K562 (cell line): ENCODE measurements around the gene FBXO9. TPM values are rescaled to one million over a fixed set of nuclear protein-coding genes. Genes with fewer than 3 reads are reported as not detected.

Experiments
- ATAC-seq: fragments of 200-7000 bp; cut with Tn5 transposase; 3 replicates; pipeline ENCODE4 v1.9.1; 2020; ENCODE audit warnings: moderate library complexity
- BruUV-seq: library from RNA; stranded (reverse); fragments of 400-500 nt; replicated peaks from 2 replicates; lab custom pipeline; 2021; lab: Mats Ljungman, UMichigan
- CTCF ChIA-PET: fragments of 300-600 bp; formaldehyde crosslinking; extraction: SDS; loops from one replicate; lab custom pipeline; 2021; ENCODE audit warnings: low intra/inter-chr PET ratio; lab: Yijun Ruan, JAX
- POLR2A ChIA-PET: fragments of 300-600, 350-650 bp; sonication (Branson Sonifier 250); formaldehyde crosslinking; extraction: SDS; loops from one replicate; lab custom pipeline; 2021; ENCODE audit warnings: antibody characterized with exemption, inconsistent platforms; lab: Yijun Ruan, JAX
- DNase-seq, 4 experiments: peaks; one replicate each; pipeline versions ENCODE4 v3.0.0 to v3.0.0-alpha.2; 2011 to 2018; ENCODE audit warnings: low spot score in 3 of 4, mixed read lengths in 3 of 4; ENCODE audit errors: extremely low read depth in 1 of 4
- FAIRE-seq: peaks from 2 replicates; lab custom pipeline; 2011; peaks lifted over from hg19 to GRCh38; lab: Jason Lieb, UNC
- H2AFZ ChIP-seq: 2 replicates; pipeline ENCODE4 v1.6.0; 2011; ENCODE audit warnings: low read depth, low read length, control low read depth, inconsistent platforms
- H3K27ac ChIP-seq: fragments of 200-600 bp; 3 replicates; pipeline ENCODE4 v1.8.0; 2011; ENCODE audit warnings: low read depth, mild to moderate bottlenecking, control low read depth, inconsistent platforms, low read length, moderate library complexity, mixed read lengths; ENCODE audit errors: extremely low read depth
- H3K27me3 ChIP-seq, 2 experiments: fragments of 300-600 bp in 1 of 2; 2 replicates in 1 of 2; 3 replicates in 1 of 2; pipeline versions ENCODE4 v1.6.0 to v1.8.0; 2011; ENCODE audit warnings: inconsistent platforms in 2 of 2, low read length in 2 of 2, mild to moderate bottlenecking in 1 of 2, mixed read lengths in 1 of 2, moderate library complexity in 1 of 2; ENCODE audit not compliant: control insufficient read depth in 2 of 2, insufficient read depth in 2 of 2
- H3K36me3 ChIP-seq: fragments of 300-600 bp; 3 replicates; pipeline ENCODE4 v1.8.0; 2011; ENCODE audit warnings: mild to moderate bottlenecking, low read length, inconsistent platforms; ENCODE audit not compliant: control insufficient read depth, insufficient read depth
- H3K4me1 ChIP-seq, 2 experiments: fragments of 200-600 bp in 1 of 2; replicated peaks in 1 of 2; 2 replicates in 1 of 2; 3 replicates in 1 of 2; pipeline versions ENCODE4 v1.5.1 to v1.8.0; 2011; ENCODE audit warnings: inconsistent platforms in 2 of 2, low read length in 2 of 2, mild to moderate bottlenecking in 1 of 2, mixed read lengths in 1 of 2, moderate library complexity in 1 of 2; ENCODE audit not compliant: control insufficient read depth in 2 of 2, insufficient read depth in 2 of 2
- H3K4me2 ChIP-seq: 2 replicates; pipeline ENCODE4 v1.6.1; 2011; ENCODE audit warnings: low read length, control low read depth, inconsistent platforms, mixed read lengths; ENCODE audit not compliant: insufficient read depth
- H3K4me3 ChIP-seq: fragments of 200-600 bp; sonication (generic), shearing (Covaris generic); 2 replicates; pipeline ENCODE4 v1.5.1; 2016; ENCODE audit warnings: control low read depth, inconsistent platforms
- H3K79me2 ChIP-seq: fragments of 200-600 bp; 3 replicates; pipeline ENCODE4 v1.8.0; 2011; ENCODE audit warnings: low read length, inconsistent platforms; ENCODE audit not compliant: control insufficient read depth, insufficient read depth
- H3K9ac ChIP-seq, 2 experiments: 2 replicates each; pipeline versions ENCODE4 v1.6.0 to v1.6.1; 2011; ENCODE audit warnings: low read depth in 2 of 2, low read length in 2 of 2, control low read depth in 1 of 2, inconsistent platforms in 1 of 2, mild to moderate bottlenecking in 1 of 2, mixed read lengths in 1 of 2; ENCODE audit not compliant: insufficient read depth in 1 of 2
- H3K9me1 ChIP-seq: one replicate; pipeline ENCODE4 v1.6.0; 2011; ENCODE audit warnings: inconsistent platforms, mild to moderate bottlenecking, low read length, moderate library complexity; ENCODE audit not compliant: control insufficient read depth, insufficient read depth
- H3K9me3 ChIP-seq: replicated peaks from 2 replicates; pipeline ENCODE4 v1.5.1; 2011; ENCODE audit warnings: low read depth, low read length, inconsistent platforms; ENCODE audit not compliant: control insufficient read depth, insufficient read depth
- H4K20me1 ChIP-seq: replicated peaks from 2 replicates; pipeline ENCODE4 v1.6.1; 2011; ENCODE audit warnings: low read length, inconsistent platforms, mixed read lengths; ENCODE audit not compliant: control insufficient read depth, insufficient read depth
- ARHGAP35 ChIP-seq: fragments of 450-650 bp; IDR thresholded peaks from 2 replicates; pipeline ENCODE4 v1.6.1; 2018; ENCODE audit not compliant: partially characterized antibody
- ARID2 ChIP-seq: fragments of 450-650 bp; IDR thresholded peaks from 2 replicates; pipeline ENCODE4 v1.6.1; 2017; ENCODE audit warnings: antibody characterized with exemption, mild to moderate bottlenecking
- C11orf30 ChIP-seq: fragments of 450-650 bp; IDR thresholded peaks from 2 replicates; pipeline ENCODE4 v1.6.1; 2016; ENCODE audit warnings: low read depth, mild to moderate bottlenecking
- CCAR2 ChIP-seq: fragments of 200-400 bp; formaldehyde crosslinking; IDR thresholded peaks from 2 replicates; pipeline ENCODE4 v1.6.1; 2017; ENCODE audit warnings: mild to moderate bottlenecking, low read depth, low read length
- CSDE1 ChIP-seq, 2 experiments: fragments of 450-650 bp; IDR thresholded peaks; 2 replicates each; pipeline ENCODE4 v1.6.1; 2016; ENCODE audit warnings: mild to moderate bottlenecking in 1 of 2
- FOXP4 ChIP-seq: sonication (generic); formaldehyde crosslinking; IDR thresholded peaks from 2 replicates; pipeline ENCODE4 v1.8.0; 2022; ENCODE audit warnings: mild to moderate bottlenecking, missing genetic modification reagents, borderline replicate concordance
- JUND ChIP-seq, 2 experiments: IDR thresholded peaks; 2 replicates in 1 of 2; 3 replicates in 1 of 2; pipeline ENCODE4 v1.6.1; 2011; ENCODE audit warnings: borderline replicate concordance in 2 of 2, low read depth in 2 of 2, low read length in 2 of 2, improper control_type of control experiment in 1 of 2, missing biosample characterization in 1 of 2, missing genetic modification characterization in 1 of 2, missing genetic modification reagents in 1 of 2
- NFIX ChIP-seq: fragments of 250-450 bp; sonication (Bioruptor Pico); IDR thresholded peaks from 2 replicates; pipeline ENCODE4 v1.4.0; 2020; ENCODE audit warnings: low read depth, mild to moderate bottlenecking, moderate library complexity
- NONO ChIP-seq, 2 experiments: fragments of 200-400 bp in 1 of 2; fragments of 450-650 bp in 1 of 2; formaldehyde crosslinking in 1 of 2; IDR thresholded peaks; 2 replicates each; pipeline ENCODE4 v1.6.1; 2017; ENCODE audit warnings: low read depth in 2 of 2, mild to moderate bottlenecking in 2 of 2, moderate library complexity in 2 of 2, low read length in 1 of 2
- NR2F6 ChIP-seq: fragments of 450-650 bp; formaldehyde crosslinking; IDR thresholded peaks from 2 replicates; pipeline ENCODE4 v1.4.0; 2020; ENCODE audit warnings: mild to moderate bottlenecking
- TCF3 ChIP-seq: sonication (generic); formaldehyde crosslinking; IDR thresholded peaks from 2 replicates; pipeline ENCODE4 v1.4.0; 2020; ENCODE audit warnings: mild to moderate bottlenecking, missing genetic modification reagents
- TEAD1 ChIP-seq, 2 experiments: fragments of 450-650 bp in 1 of 2; sonication (generic) in 1 of 2; formaldehyde crosslinking; IDR thresholded peaks; 2 replicates each; pipeline versions ENCODE4 v1.4.0 to v1.8.0; 2020 to 2022; ENCODE audit warnings: mild to moderate bottlenecking in 2 of 2, missing genetic modification reagents in 1 of 2
- ZNF764 ChIP-seq: fragments of 250-450 bp; sonication (Bioruptor Pico); IDR thresholded peaks from 2 replicates; pipeline ENCODE4 v1.4.0; 2020; ENCODE audit warnings: low read depth, mild to moderate bottlenecking, moderate library complexity
- ZNF780A ChIP-seq: fragments of 250-450 bp; sonication (Bioruptor Pico); IDR thresholded peaks from 2 replicates; pipeline ENCODE4 v1.5.0; 2021; ENCODE audit warnings: mild to moderate bottlenecking
- WGBS: fragments of 100-300 bp; shearing (Covaris generic); methylation state at CpG from one replicate; pipeline ENCODE4 v1.1.6; 2016; ENCODE audit warnings: low coverage, mixed read lengths; ENCODE audit not compliant: insufficient coverage; ENCODE audit errors: missing lambda C conversion rate; 5-methylcytosine and 5-hydroxymethylcytosine counted together
- in situ Hi-C: fragments of 300-500 bp; cut with MboI; formaldehyde crosslinking; loops from 4 replicates; pipeline ENCODE4 v1.15.0; 2018; ENCODE audit warnings: inconsistent platforms, mixed read lengths
- intact Hi-C: fragments of 100-400 bp; cut with micrococcal nuclease; formaldehyde crosslinking; loops from 2 replicates; pipeline ENCODE4 v1.14.2; 2022
- polyA plus RNA-seq, 8 experiments: library from polyadenylated mRNA; depleted of rRNA in 4 of 8; stranded (reverse) in 5 of 8; unstranded in 3 of 8; fragments of >200 nt; fragmentation: Nextera tagmentation in 2 of 8; fragmentation: Illumina TruSeq in 1 of 8; extraction: Ambion mirVana in 2 of 8; extraction: Trizol in 1 of 8; gene quantifications; 2 replicates each; pipeline versions ENCODE4 v1.2.1 to v1.2.3, GENCODE V29; 2011 to 2014; ENCODE audit warnings: inconsistent platforms in 1 of 8, missing spikeins in 1 of 8
- total RNA-seq, 7 experiments: library from RNA; depleted of rRNA in 6 of 7; stranded (reverse); fragments of >200 nt in 6 of 7; fragmentation: Illumina TruSeq in 2 of 7; extraction: Trizol in 2 of 7; gene quantifications; 2 replicates each; pipeline versions ENCODE4 v1.2.1 to v1.2.3, GENCODE V29; 2011 to 2021; ENCODE audit warnings: low replicate concordance in 1 of 7
- TF ChIP-seq, protein P1 (sequence below): fragments of 250-450 bp; sonication (Bioruptor Pico); IDR thresholded peaks from 2 replicates; pipeline ENCODE4 v1.5.0; 2020; ENCODE audit warnings: mild to moderate bottlenecking

Gene FBXO9
- total and polyA plus RNA-seq, 9 of the 15 experiments (the other 6 are each of a cell fraction or from before 2014, with no cell fraction given), result 10.1 to 85.3 (median 51.4) TPM

GRCh38 chr6:53023323-53023722 is 41.9 kb upstream of the FBXO9 start (continued):
- TF ChIP-seq JUND (IDR thresholded peaks at IDR 0.05; ENCODE audit: borderline replicate concordance, low read depth, low read length) (no peak), JUND (tag; IDR thresholded peaks at IDR 0.05; ENCODE audit: borderline replicate concordance, low read depth, low read length) (no peak)

- Histone ChIP-seq H2AFZ (no peak overlapping the region), H3K27ac (no peak overlapping the region), H4K20me1 (no peaks in the 10 kb centered on the region), H3K9ac (no peak overlapping the region), H3K9me1 (no peaks in the 10 kb centered on the region), H3K4me1 (no peaks in the 10 kb centered on the region), H3K4me3 (no peak overlapping the region), H3K4me2 (no peak overlapping the region), H3K36me3 (peaks cover 2% of the 10 kb centered on the region; the same call in 2 of the 3 replicates), H3K27me3 (no peaks in the 10 kb centered on the region), H3K79me2 (no peaks in the 10 kb centered on the region), H3K9me3 (no peaks in the 10 kb centered on the region)
- ChIA-PET CTCF (no interaction called here), POLR2A (interaction anchor here (1.2 kb wide), 1 partner anchor 27 kb away, joined by 3 read pairs; no protein-coding TSS in a partner anchor)
- DNase-seq, result no peak
- intact Hi-C loops (no loop called here), in situ Hi-C loops (no loop called here)
- BruUV-seq, result no TSS peak
- FAIRE-seq, result no peak
- WGBS, result 42% methylated on average over 3 of the region's 3 CpGs
- no peak for ATAC-seq
- no peak for TF ChIP-seq CCAR2
- no peak for TF ChIP-seq FOXP4 (CRISPR knock-in tag)
- TF ChIP-seq NONO (IDR thresholded peaks at IDR 0.05; ENCODE audit: low read depth in 2 of 2, low read length in 1 of 2), result no peak
- TF ChIP-seq CSDE1 (IDR thresholded peaks at IDR 0.05), result no peak
- no peak for TF ChIP-seq ARHGAP35
- no peak for TF ChIP-seq TCF3
- no peak for TF ChIP-seq ZNF780A (CRISPR knock-in tag)
- no peak for TF ChIP-seq C11orf30
- TF ChIP-seq ZNF764 (CRISPR knock-in tag), result no peak
- TF ChIP-seq NFIX (CRISPR knock-in tag), result no peak
- no peak for TF ChIP-seq TEAD1 (CRISPR knock-in tag; IDR thresholded peaks at IDR 0.05)
- TF ChIP-seq ARID2, result no peak
- TF ChIP-seq, protein P1, sequence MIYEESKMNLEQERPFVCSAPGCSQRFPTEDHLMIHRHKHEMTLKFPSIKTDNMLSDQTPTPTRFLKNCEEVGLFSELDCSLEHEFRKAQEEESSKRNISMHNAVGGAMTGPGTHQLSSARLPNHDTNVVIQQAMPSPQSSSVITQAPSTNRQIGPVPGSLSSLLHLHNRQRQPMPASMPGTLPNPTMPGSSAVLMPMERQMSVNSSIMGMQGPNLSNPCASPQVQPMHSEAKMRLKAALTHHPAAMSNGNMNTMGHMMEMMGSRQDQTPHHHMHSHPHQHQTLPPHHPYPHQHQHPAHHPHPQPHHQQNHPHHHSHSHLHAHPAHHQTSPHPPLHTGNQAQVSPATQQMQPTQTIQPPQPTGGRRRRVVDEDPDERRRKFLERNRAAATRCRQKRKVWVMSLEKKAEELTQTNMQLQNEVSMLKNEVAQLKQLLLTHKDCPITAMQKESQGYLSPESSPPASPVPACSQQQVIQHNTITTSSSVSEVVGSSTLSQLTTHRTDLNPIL (CRISPR knock-in tag), result no peak
- no peak for TF ChIP-seq NR2F6
These were observed 38.7 kb upstream of the FBXO9 start for GRCh38 chr6:53026526-53026925.
